HL-60 (cell line): ENCODE data around the gene GNG7.
A peak's percentile ranks its signal among the peaks of the same experiment; 100 is the strongest.

Experiments used
- DNase-seq, 2 experiments: peaks; one replicate each; pipeline ENCODE4 v3.0.0-alpha.2; 2010 to 2020; ENCODE audit warnings: low read depth in 1 of 2, low spot score in 1 of 2
- H3K27ac ChIP-seq: fragments of 250-450 bp; sonication (Bioruptor Pico); replicated peaks from 2 replicates; pipeline ENCODE4 v1.5.1; 2020; ENCODE audit warnings: mild to moderate bottlenecking, moderate library complexity
- H3K27me3 ChIP-seq: fragments of 250-450 bp; sonication (Bioruptor Pico); 2 replicates; pipeline ENCODE4 v1.5.1; 2021; ENCODE audit warnings: mild to moderate bottlenecking, moderate library complexity; ENCODE audit not compliant: insufficient read depth, poor library complexity, severe bottlenecking
- H3K4me3 ChIP-seq: replicated peaks from 2 replicates; pipeline ENCODE4 v1.5.1; 2011; ENCODE audit warnings: mild to moderate bottlenecking, control low read depth, low read length; ENCODE audit not compliant: insufficient read depth
- CTCF ChIP-seq: IDR thresholded peaks from one replicate; pipeline ENCODE4 v1.5.1; 2011; ENCODE audit warnings: low read length, control low read depth, inconsistent platforms; ENCODE audit not compliant: insufficient read depth
- GABPA ChIP-seq: IDR thresholded peaks from 2 replicates; pipeline ENCODE4 v1.6.1; 2012; ENCODE audit warnings: low read depth
- POLR2AphosphoS5 ChIP-seq: IDR thresholded peaks from 2 replicates; pipeline ENCODE4 v1.6.1; 2012; ENCODE audit warnings: low read depth
- REST ChIP-seq: IDR thresholded peaks from 2 replicates; pipeline ENCODE4 v1.6.1; 2012; ENCODE audit warnings: low read depth; ENCODE audit not compliant: insufficient replicate concordance
- SPI1 ChIP-seq: IDR thresholded peaks from 2 replicates; pipeline ENCODE4 v1.6.1; 2012; ENCODE audit warnings: low read depth, mild to moderate bottlenecking, borderline replicate concordance

Gene GNG7

GRCh38 chr19:2549701-2550191, 152.7 kb downstream of the GNG7 start:
- TF ChIP-seq GABPA = peak; percentile 59
- no peak for TF ChIP-seq REST
- TF ChIP-seq CTCF = no peak
- peak; percentile 83 for TF ChIP-seq POLR2AphosphoS5
- TF ChIP-seq SPI1 = peak; percentile 75; the same call in 1 of the 2 replicates
- peak in 1 of 2 experiments; percentile 86 for DNase-seq
- Histone ChIP-seq H3K27ac (peak overlapping the region; percentile 77), H3K27me3 (no peaks in the 10 kb centered on the region), H3K4me3 (no peak overlapping the region)

GRCh38 chr19:2548966-2549365, 153.5 kb downstream of the GNG7 start:
- TF ChIP-seq POLR2AphosphoS5 = no peak
- no peak for TF ChIP-seq GABPA
- TF ChIP-seq CTCF = no peak
- no peak for TF ChIP-seq SPI1
- TF ChIP-seq REST = no peak
- Histone ChIP-seq H3K27me3 (no peaks in the 10 kb centered on the region), H3K27ac (peak overlapping the region; percentile 77), H3K4me3 (no peak overlapping the region)
- no peak for DNase-seq

- TF ChIP-seq GABPA (no peak), REST (no peak), CTCF (no peak), SPI1 (no peak), POLR2AphosphoS5 (no peak)
- no peak overlapping the region for H3K4me3 ChIP-seq
- peak overlapping the region; percentile 94; the same call in 1 of the 2 replicates for H3K27ac ChIP-seq
- H3K27me3 ChIP-seq = no peaks in the 10 kb centered on the region
- DNase-seq = no peak
Observed at GRCh38 chr19:2547721-2548120, 154.8 kb downstream of the GNG7 start.
